ENCODE measurements around the gene MTM1.

MTM1 gene

GRCh38 chrX:150704030-150704613 lies 135.7 kb downstream of the MTM1 start:
- peak; percentile 74 for DNase-seq (ENCODE audit: low read depth, low spot score)

- DNase-seq (ENCODE audit: low read depth, low spot score): no peak
Measured at GRCh38 chrX:150712619-150713018, 144.2 kb downstream of the MTM1 start.

- DNase-seq (ENCODE audit: low read depth, low spot score): no peak
Measured at GRCh38 chrX:150715184-150715583, 146.8 kb downstream of the MTM1 start.

GRCh38 chrX:150719621-150720020 lies 151.2 kb downstream of the MTM1 start:
- no peak for DNase-seq (ENCODE audit: low read depth, low spot score)
